Smooth muscle cell (in vitro differentiated cells): ENCODE measurements around the gene SLC22A3. TPM values are rescaled to one million over a fixed set of nuclear protein-coding genes. Genes with fewer than 3 reads are reported as not detected.

Experiments
- DNase-seq: peaks from one replicate; lab custom pipeline; 2025; ENCODE audit not compliant: unreplicated experiment; lab: John Stamatoyannopoulos, UW
- H2AFZ ChIP-seq: fragments of 200-600 bp; sonication (generic); 2 replicates; pipeline ENCODE4 v1.6.0; 2016; ENCODE audit warnings: antibody characterized with exemption, low read depth, mild to moderate bottlenecking
- H3F3A ChIP-seq: fragments of 200-600 bp; sonication (generic); 2 replicates; pipeline ENCODE4 v1.6.0; 2017; ENCODE audit warnings: antibody characterized with exemption, low read depth
- H3K27ac ChIP-seq: fragments of 200-600 bp; sonication (generic); 2 replicates; pipeline ENCODE4 v1.5.1; 2016; ENCODE audit warnings: low read depth, mild to moderate bottlenecking
- H3K27me3 ChIP-seq: fragments of 200-600 bp; sonication (generic); 2 replicates; pipeline ENCODE4 v1.6.1; 2016; ENCODE audit warnings: low read depth, mild to moderate bottlenecking
- H3K36me3 ChIP-seq: fragments of 200-600 bp; sonication (generic); 2 replicates; pipeline ENCODE4 v1.5.1; 2016; ENCODE audit warnings: low read depth
- H3K4me1 ChIP-seq: fragments of 200-600 bp; sonication (generic); 2 replicates; pipeline ENCODE4 v1.5.1; 2016; ENCODE audit warnings: low read depth
- H3K4me2 ChIP-seq: fragments of 200-600 bp; sonication (generic); 2 replicates; pipeline ENCODE4 v1.6.0; 2016; ENCODE audit warnings: mild to moderate bottlenecking
- H3K4me3 ChIP-seq: fragments of 200-600 bp; sonication (generic); 2 replicates; pipeline ENCODE4 v1.5.1; 2016; ENCODE audit warnings: mild to moderate bottlenecking
- H3K79me2 ChIP-seq: fragments of 200-600 bp; sonication (generic); 2 replicates; pipeline ENCODE4 v1.6.0; 2016; ENCODE audit warnings: low read depth, mild to moderate bottlenecking
- H3K9ac ChIP-seq: fragments of 200-600 bp; sonication (generic); 2 replicates; pipeline ENCODE4 v1.6.0; 2016; ENCODE audit warnings: low read depth
- H3K9me3 ChIP-seq: fragments of 200-600 bp; sonication (generic); replicated peaks from 2 replicates; pipeline ENCODE4 v1.5.1; 2016; ENCODE audit warnings: low read depth
- H4K20me1 ChIP-seq: fragments of 200-600 bp; sonication (generic); 2 replicates; pipeline ENCODE4 v1.6.0; 2016; ENCODE audit warnings: low read depth
- CTCF ChIP-seq: fragments of 200-600 bp; sonication (generic); IDR thresholded peaks from 2 replicates; pipeline ENCODE4 v1.5.1; 2017; ENCODE audit warnings: borderline replicate concordance, mild to moderate bottlenecking, antibody characterized with exemption; ENCODE audit not compliant: insufficient read depth, poor library complexity, severe bottlenecking
- WGBS: methylation state at CpG from one replicate; pipeline ENCODE4 v1.1.7; 2016; ENCODE audit warnings: low lambda C conversion rate; 5-methylcytosine and 5-hydroxymethylcytosine counted together
- polyA plus RNA-seq: library from polyadenylated mRNA; unstranded; fragments of >200 nt; fragmentation: Nextera tagmentation; extraction: Ambion mirVana; gene quantifications from 2 replicates; pipeline ENCODE4 v1.2.1, GENCODE V29; 2016
- total RNA-seq: library from RNA; depleted of rRNA; stranded (reverse); fragments of >200 nt; gene quantifications from 2 replicates; pipeline ENCODE4 v1.2.3, GENCODE V29; 2014

The SLC22A3 gene
- total and polyA plus RNA-seq, 2 experiments from 2014 or later: 59.5 to 69.5 TPM

GRCh38 chr6:160363016-160363996, 15.1 kb downstream of the SLC22A3 start:
- no peaks in the 10 kb centered on the region for H3K27me3 ChIP-seq
- DNase-seq: no peak
- WGBS: 93% methylated on average over 28 of the region's 30 CpGs

GRCh38 chr6:160365117-160365516, 16.9 kb downstream of the SLC22A3 start:
- Histone ChIP-seq H3K4me2 (no peak overlapping the region), H4K20me1 (peaks cover 47% of the 10 kb centered on the region), H3K36me3 (no peaks in the 10 kb centered on the region), H3K4me1 (no peaks in the 10 kb centered on the region), H3K9me3 (no peaks in the 10 kb centered on the region), H3K27me3 (no peaks in the 10 kb centered on the region), H3F3A (peaks cover 3% of the 10 kb centered on the region), H3K79me2 (peaks cover 100% of the 10 kb centered on the region), H3K9ac (no peak overlapping the region), H3K27ac (no peak overlapping the region), H2AFZ (no peak overlapping the region), H3K4me3 (no peak overlapping the region)
- no peak for DNase-seq
- TF ChIP-seq CTCF: no peak

More at GRCh38 chr6:160363016-160363996, 15.1 kb downstream of the SLC22A3 start:
- H3F3A ChIP-seq: peaks cover 9% of the 10 kb centered on the region
- H3K27ac ChIP-seq: no peak overlapping the region
- peaks cover 55% of the 10 kb centered on the region for H4K20me1 ChIP-seq
- no peak overlapping the region for H3K9ac ChIP-seq
- no peak overlapping the region for H3K4me2 ChIP-seq
- H2AFZ ChIP-seq: no peak overlapping the region
- H3K4me3 ChIP-seq: no peak overlapping the region
- H3K4me1 ChIP-seq: no peaks in the 10 kb centered on the region
- H3K9me3 ChIP-seq: no peaks in the 10 kb centered on the region
- no peaks in the 10 kb centered on the region for H3K36me3 ChIP-seq
- H3K79me2 ChIP-seq: peaks cover 100% of the 10 kb centered on the region
- no peak for TF ChIP-seq CTCF

GRCh38 chr6:160367798-160368547, 19.8 kb downstream of the SLC22A3 start:
- Histone ChIP-seq H2AFZ (no peak overlapping the region), H3K36me3 (no peaks in the 10 kb centered on the region), H3K9ac (no peak overlapping the region), H3K9me3 (no peaks in the 10 kb centered on the region), H3K4me1 (no peaks in the 10 kb centered on the region), H3K27me3 (no peaks in the 10 kb centered on the region), H3K4me3 (no peak overlapping the region), H3K27ac (no peak overlapping the region), H3F3A (peaks cover 3% of the 10 kb centered on the region), H4K20me1 (peaks cover 42% of the 10 kb centered on the region), H3K79me2 (peaks cover 100% of the 10 kb centered on the region), H3K4me2 (no peak overlapping the region)
- WGBS: 88% methylated on average over 6 of the region's 6 CpGs
- no peak for DNase-seq
- TF ChIP-seq CTCF: no peak
